DND-41 (cell line): Measurements from ENCODE around the gene TAOK1.

Source experiments
- ATAC-seq: fragments of 200-7000 bp; cut with Tn5 transposase; 3 replicates; pipeline ENCODE4 v1.9.1; 2021; ENCODE audit warnings: low read depth; ENCODE audit not compliant: insufficient read depth
- DNase-seq: peaks from one replicate; pipeline ENCODE4 v3.0.0-alpha.2; 2020
- H2AFZ ChIP-seq: 2 replicates; pipeline ENCODE4 v1.6.0; 2012; ENCODE audit warnings: low read depth, low read length
- H3K27ac ChIP-seq: 2 replicates; pipeline ENCODE4 v1.5.1; 2012; ENCODE audit warnings: low read length, inconsistent platforms
- H3K27me3 ChIP-seq: fragments of 200-600 bp; sonication (generic); 2 replicates; pipeline ENCODE4 v1.6.0; 2012; ENCODE audit warnings: low read length, mild to moderate bottlenecking, inconsistent platforms; ENCODE audit not compliant: insufficient read depth, poor library complexity
- H3K36me3 ChIP-seq: 2 replicates; pipeline ENCODE4 v1.5.1; 2012; ENCODE audit warnings: low read length, inconsistent platforms; ENCODE audit not compliant: insufficient read depth
- H3K4me1 ChIP-seq: 2 replicates; pipeline ENCODE4 v1.5.1; 2012; ENCODE audit warnings: mild to moderate bottlenecking, low read length; ENCODE audit not compliant: insufficient read depth
- H3K4me2 ChIP-seq: 2 replicates; pipeline ENCODE4 v1.6.0; 2012; ENCODE audit warnings: mild to moderate bottlenecking, moderate library complexity, low read length, inconsistent platforms; ENCODE audit not compliant: insufficient read depth
- H3K4me3 ChIP-seq, 2 experiments: fragments of 200-600 bp in 1 of 2; shearing (Covaris generic) in 1 of 2; 2 replicates each; pipeline ENCODE4 v1.5.1; 2012 to 2016; ENCODE audit warnings: inconsistent platforms in 2 of 2, low read length in 2 of 2, mild to moderate bottlenecking in 2 of 2, low read depth in 1 of 2, moderate library complexity in 1 of 2
- H3K79me2 ChIP-seq: 2 replicates; pipeline ENCODE4 v1.6.0; 2012; ENCODE audit warnings: low read length, inconsistent platforms; ENCODE audit not compliant: insufficient read depth
- H3K9ac ChIP-seq: 2 replicates; pipeline ENCODE4 v1.6.0; 2012; ENCODE audit warnings: low read depth, mild to moderate bottlenecking, inconsistent platforms, low read length, moderate library complexity
- H3K9me3 ChIP-seq: 2 replicates; pipeline ENCODE4 v1.5.1; 2012; ENCODE audit warnings: low read length, moderate library complexity, mild to moderate bottlenecking, inconsistent platforms; ENCODE audit not compliant: insufficient read depth, severe bottlenecking
- H4K20me1 ChIP-seq: 2 replicates; pipeline ENCODE4 v1.6.0; 2012; ENCODE audit warnings: low read length; ENCODE audit not compliant: insufficient read depth
- EZH2 ChIP-seq: IDR thresholded peaks from 3 replicates; pipeline ENCODE4 v1.6.1; 2012; ENCODE audit warnings: borderline replicate concordance, low read depth, mild to moderate bottlenecking, moderate library complexity, low read length, inconsistent platforms; ENCODE audit not compliant: severe bottlenecking
- TF ChIP-seq, protein P1 (sequence below): IDR thresholded peaks from 2 replicates; pipeline ENCODE4 v1.5.1; 2012; ENCODE audit warnings: borderline replicate concordance, low read length, moderate library complexity, mild to moderate bottlenecking; ENCODE audit not compliant: poor library complexity, severe bottlenecking; ENCODE audit errors: extremely low read depth

TAOK1 gene

DNA sequence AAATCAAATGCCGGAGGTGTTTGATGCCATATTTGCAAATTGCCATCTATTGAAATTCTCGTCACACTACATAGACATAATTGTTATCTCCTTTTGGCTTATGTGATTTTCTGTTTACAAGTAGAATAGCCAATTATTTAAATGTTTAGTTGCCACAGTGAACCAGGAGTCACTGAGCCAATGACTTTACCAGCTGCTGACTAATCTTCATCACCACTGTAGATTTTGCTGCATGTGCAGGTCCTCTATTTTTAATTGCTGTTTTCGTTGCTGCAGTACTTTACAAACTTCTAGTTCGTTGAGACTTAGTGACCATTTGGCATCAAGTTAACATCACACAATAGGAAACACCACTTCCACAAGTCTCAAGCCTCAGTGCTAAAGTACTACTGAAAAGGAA, 153.9 kb downstream of the TAOK1 start:
- no peak for ATAC-seq
- Histone ChIP-seq H3K27me3 (no peaks in the 10 kb centered on the region), H3K4me3 (no peak overlapping the region), H3K36me3 (peaks cover 43% of the 10 kb centered on the region), H3K4me1 (no peaks in the 10 kb centered on the region), H3K9ac (no peak overlapping the region), H4K20me1 (0 out of 2 replicates have a peak, but pooled peaks cover 4% of the 10 kb centered on the region), H2AFZ (no peak overlapping the region), H3K4me2 (no peak overlapping the region), H3K79me2 (no peaks in the 10 kb centered on the region), H3K27ac (no peak overlapping the region), H3K9me3 (no peaks in the 10 kb centered on the region)
- no peak for TF ChIP-seq EZH2
- TF ChIP-seq, protein P1, sequence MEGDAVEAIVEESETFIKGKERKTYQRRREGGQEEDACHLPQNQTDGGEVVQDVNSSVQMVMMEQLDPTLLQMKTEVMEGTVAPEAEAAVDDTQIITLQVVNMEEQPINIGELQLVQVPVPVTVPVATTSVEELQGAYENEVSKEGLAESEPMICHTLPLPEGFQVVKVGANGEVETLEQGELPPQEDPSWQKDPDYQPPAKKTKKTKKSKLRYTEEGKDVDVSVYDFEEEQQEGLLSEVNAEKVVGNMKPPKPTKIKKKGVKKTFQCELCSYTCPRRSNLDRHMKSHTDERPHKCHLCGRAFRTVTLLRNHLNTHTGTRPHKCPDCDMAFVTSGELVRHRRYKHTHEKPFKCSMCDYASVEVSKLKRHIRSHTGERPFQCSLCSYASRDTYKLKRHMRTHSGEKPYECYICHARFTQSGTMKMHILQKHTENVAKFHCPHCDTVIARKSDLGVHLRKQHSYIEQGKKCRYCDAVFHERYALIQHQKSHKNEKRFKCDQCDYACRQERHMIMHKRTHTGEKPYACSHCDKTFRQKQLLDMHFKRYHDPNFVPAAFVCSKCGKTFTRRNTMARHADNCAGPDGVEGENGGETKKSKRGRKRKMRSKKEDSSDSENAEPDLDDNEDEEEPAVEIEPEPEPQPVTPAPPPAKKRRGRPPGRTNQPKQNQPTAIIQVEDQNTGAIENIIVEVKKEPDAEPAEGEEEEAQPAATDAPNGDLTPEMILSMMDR: no peak
- DNase-seq: no peak

DNA sequence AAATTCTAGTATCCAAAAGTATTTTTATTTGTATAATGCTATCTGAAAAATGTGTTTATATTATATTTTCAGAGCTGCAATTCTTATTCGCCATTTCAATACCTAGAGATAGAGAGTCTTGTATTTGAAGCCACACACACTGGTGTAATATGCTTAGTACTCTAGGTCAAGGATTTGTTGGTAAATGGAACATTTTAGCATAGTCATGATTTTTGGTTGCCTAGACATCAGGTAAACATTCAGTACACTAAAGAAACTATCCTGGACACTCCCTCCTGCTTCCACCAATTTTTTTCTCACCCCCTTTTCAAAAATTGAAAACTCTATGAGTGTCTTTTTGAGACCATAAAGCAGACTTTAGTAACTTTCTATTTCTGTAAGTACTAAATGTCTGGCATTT, 155.9 kb downstream of the TAOK1 start:
- H3K27ac ChIP-seq: no peak overlapping the region
- no peak overlapping the region for H3K4me2 ChIP-seq
- 0 out of 2 replicates have a peak, but pooled peaks cover 4% of the 10 kb centered on the region for H4K20me1 ChIP-seq
- no peak overlapping the region for H3K4me3 ChIP-seq
- H3K4me1 ChIP-seq: no peaks in the 10 kb centered on the region
- no peaks in the 10 kb centered on the region for H3K79me2 ChIP-seq
- no peaks in the 10 kb centered on the region for H3K27me3 ChIP-seq
- DNase-seq: no peak
- ATAC-seq: no peak
- TF ChIP-seq, protein P1: no peak
- TF ChIP-seq EZH2: no peak
- H3K9me3 ChIP-seq: no peaks in the 10 kb centered on the region
- no peak overlapping the region for H3K9ac ChIP-seq
- H2AFZ ChIP-seq: no peak overlapping the region
- H3K36me3 ChIP-seq: peaks cover 31% of the 10 kb centered on the region

DNA sequence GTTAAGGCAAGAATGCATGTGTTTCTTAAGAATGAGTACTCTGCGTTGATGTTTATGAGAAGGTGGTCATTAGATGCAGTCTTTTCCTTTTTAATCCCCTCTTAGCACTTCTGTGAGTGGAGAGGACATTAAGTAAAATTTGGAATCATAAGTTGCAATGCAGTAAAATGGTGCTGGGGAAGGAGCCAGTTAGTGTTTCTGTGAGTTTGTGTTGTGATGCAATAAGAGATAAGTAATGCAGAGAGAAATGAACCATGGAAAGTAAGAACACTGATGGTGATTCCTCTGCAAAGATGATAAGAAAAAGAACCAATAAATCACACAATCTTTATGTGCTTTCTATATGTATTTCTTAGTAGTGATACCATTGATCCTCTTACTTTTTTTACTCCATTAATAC, 156.7 kb downstream of the TAOK1 start:
- H3K4me3 ChIP-seq: no peak overlapping the region
- no peaks in the 10 kb centered on the region for H3K79me2 ChIP-seq
- peaks cover 26% of the 10 kb centered on the region for H3K36me3 ChIP-seq
- 0 out of 2 replicates have a peak, but pooled peaks cover 4% of the 10 kb centered on the region for H4K20me1 ChIP-seq
- H3K9ac ChIP-seq: no peak overlapping the region
- H3K4me2 ChIP-seq: no peak overlapping the region
- H3K27me3 ChIP-seq: no peaks in the 10 kb centered on the region
- no peak overlapping the region for H3K27ac ChIP-seq
- DNase-seq (no peak), ATAC-seq (no peak)
- TF ChIP-seq, protein P1: no peak
- no peak for TF ChIP-seq EZH2
- no peaks in the 10 kb centered on the region for H3K4me1 ChIP-seq
- no peaks in the 10 kb centered on the region for H3K9me3 ChIP-seq
- H2AFZ ChIP-seq: no peak overlapping the region
